GM19324 (cell line): ENCODE results near the gene MAB21L4.

Source experiments
- ATAC-seq: cut with Tn5 transposase; IDR thresholded peaks from one replicate; pipeline ENCODE4 v1.9.1; 2021; ENCODE audit warnings: mild to moderate bottlenecking, moderate library complexity; ENCODE audit not compliant: unreplicated experiment, low FRiP score

MAB21L4 gene

DNA sequence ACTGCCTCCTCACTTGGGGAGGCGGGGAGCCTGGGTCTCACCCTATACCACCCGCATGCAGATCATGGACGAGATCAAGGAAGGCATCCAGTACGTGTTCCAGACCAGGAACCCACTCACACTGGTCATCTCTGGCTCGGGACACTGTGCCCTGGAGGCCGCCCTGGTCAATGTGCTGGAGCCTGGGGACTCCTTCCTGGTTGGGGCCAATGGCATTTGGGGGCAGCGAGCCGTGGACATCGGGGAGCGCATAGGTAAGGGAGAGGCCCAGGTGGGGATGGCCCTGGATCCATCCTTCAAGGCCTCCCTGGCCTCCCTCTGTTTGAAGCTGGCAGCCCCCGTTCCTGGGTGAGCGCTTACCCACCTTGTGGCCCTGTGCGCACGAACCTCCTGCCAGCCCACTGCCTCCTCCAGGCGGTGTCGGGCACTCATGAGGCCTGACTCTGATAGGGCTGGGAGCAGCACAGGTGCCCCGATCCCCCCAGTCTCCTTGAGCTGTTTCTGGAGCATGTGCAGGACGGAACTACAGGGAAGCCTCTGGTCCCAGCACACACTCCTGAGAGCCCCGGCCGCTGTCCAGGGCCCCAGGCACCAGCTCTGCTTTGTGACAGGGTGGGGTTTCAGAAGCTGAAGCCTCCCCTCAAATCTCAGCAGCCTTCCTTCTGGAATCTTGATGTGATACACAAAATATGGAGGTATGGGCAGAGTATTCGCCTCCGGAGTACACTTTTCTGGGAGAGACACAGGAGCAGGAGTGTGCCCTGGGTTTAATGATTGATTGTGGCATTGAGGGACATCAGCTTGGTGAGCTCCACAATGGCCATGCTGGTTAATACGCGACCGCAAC lies 26.6 kb downstream of the MAB21L4 start:
- ATAC-seq, result no peak

DNA sequence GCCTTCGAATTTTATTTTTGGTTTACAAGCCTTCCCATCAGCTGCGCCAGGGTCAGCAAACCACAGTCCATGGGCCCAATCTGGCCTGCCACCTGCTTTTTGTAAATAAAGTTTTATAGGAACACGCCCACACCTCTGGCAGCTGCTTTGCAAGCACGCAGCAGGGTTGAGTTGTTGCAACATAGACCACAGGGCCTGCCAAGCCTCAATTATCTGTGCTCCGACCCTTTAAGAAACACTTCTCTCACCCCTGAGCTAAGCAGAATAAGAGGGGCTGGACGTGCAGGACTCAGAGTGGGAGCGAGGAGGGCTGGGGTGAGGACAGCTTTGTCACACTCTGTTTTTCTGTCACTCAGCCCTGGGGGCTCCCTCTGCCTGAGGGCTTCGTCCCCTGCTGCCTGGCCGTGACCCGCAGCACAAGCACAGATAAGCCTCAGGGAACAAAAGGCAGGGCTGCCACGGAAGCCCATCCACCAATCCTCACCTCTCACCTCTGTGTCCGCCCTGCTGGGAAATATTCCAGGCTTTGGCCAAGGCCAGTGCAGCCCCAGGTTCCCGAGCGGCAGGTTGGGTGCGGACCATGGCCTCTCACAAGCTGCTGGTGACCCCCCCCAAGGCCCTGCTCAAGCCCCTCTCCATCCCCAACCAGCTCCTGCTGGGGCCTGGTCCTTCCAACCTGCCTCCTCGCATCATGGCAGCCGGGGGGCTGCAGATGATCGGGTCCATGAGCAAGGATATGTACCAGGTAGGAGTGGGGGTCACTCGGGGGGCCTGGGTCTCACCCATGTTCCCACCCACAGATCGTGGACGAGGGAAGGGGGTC lies 27.5 kb downstream of the MAB21L4 start, which contains the start of gene AGXT:
Gene AGXT (plus strand): TSS at position 539 of the 823 bp plus-strand sequence. CDS start 42 bp downstream, at position 581.
- no peak for ATAC-seq

DNA sequence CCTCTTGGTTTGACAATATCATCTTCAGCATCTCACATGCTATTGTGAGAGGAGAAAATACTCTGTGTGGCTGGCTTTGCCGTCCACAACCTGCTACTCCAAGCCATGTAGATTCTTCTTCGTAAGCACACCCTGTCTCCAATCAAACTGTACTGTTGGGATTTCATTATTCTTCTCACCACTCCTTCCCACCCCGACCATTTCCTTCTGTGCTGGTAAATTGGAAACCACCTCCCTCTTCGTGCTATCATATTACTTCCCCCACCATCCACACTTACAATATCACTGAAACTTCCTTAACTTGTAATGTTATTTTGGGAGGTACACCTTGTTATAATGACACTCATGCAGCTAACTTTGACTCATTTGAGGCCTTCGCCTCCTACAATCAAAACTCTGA lies 30.6 kb downstream of the MAB21L4 start:
- no peak for ATAC-seq

DNA sequence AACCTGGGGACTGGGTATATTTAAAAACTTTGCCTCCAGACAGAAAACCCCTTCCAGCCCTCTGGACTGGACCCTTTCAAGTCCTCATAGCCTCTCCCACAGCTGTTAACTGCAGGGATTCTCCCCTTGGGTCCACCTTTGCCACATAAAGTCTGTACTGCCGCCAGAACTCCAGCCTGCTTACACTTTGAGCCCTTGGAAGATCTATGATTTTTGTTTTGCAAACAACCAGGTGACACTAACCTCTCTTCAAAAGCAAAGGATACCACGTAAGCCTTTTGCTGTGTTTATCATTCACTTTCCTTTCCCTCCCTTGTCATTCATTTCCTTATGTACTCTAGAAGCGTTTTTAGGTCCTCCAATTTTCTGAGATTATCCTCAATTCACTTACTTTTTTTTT lies 31.5 kb downstream of the MAB21L4 start:
- no peak for ATAC-seq

DNA sequence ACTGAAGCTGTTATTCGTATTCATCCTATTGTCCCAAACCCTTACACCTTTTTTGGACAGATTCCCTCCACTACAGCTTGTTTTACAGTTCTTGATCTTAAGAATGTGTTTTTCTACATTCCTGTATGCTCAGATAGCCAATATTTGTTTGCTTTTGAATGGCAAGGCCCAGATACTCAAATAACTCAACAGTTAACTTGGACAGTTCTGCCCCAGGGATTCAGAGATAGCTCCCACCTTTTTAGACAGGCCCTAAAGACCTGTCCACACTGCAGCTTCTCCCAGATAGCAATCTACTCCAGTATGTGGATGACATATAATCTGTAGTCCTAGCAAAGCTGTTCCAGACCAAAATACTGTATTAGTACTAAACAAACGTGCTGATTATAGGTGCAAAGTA lies 34.4 kb downstream of the MAB21L4 start:
- ATAC-seq, result no peak

DNA sequence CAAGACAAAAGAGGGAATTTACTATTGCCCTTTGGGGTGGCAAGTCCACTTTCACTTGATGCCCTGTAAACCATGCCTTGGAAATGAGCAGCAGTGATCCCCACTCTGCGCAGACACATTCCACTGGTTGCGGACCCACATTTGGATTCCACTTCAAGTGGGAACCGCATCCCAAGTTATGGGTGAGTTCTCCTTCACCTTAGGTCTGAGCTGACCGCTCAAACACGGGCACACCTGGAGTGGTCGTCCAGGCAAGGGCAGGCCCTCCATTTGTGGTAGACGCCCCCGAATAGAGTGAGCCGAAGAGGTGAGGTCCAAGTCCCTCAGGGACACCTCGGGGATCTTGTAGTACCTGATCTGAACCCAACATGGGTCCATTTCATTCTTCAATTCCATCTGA lies 37.1 kb downstream of the MAB21L4 start:
- ATAC-seq, result no peak

DNA sequence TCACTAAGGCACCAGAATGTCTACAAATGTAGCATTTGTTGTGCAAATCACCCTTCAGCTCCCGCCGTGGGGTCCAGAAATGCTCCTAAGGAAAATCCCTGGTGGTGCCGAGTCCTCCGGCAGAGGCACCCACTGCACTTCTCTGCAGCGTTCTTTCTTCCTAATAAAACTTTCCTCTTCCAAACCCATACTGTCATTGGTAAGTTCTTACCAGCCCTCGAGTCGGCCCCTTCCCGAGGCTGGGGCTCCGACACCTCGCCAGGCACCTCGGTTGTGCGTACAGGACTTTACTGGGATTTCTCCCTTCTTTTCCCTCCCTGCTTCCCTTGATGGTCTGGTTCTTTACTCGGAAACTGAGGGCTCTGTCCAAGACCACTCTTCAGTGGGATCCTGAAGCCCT lies 37.6 kb downstream of the MAB21L4 start:
- no peak for ATAC-seq

DNA sequence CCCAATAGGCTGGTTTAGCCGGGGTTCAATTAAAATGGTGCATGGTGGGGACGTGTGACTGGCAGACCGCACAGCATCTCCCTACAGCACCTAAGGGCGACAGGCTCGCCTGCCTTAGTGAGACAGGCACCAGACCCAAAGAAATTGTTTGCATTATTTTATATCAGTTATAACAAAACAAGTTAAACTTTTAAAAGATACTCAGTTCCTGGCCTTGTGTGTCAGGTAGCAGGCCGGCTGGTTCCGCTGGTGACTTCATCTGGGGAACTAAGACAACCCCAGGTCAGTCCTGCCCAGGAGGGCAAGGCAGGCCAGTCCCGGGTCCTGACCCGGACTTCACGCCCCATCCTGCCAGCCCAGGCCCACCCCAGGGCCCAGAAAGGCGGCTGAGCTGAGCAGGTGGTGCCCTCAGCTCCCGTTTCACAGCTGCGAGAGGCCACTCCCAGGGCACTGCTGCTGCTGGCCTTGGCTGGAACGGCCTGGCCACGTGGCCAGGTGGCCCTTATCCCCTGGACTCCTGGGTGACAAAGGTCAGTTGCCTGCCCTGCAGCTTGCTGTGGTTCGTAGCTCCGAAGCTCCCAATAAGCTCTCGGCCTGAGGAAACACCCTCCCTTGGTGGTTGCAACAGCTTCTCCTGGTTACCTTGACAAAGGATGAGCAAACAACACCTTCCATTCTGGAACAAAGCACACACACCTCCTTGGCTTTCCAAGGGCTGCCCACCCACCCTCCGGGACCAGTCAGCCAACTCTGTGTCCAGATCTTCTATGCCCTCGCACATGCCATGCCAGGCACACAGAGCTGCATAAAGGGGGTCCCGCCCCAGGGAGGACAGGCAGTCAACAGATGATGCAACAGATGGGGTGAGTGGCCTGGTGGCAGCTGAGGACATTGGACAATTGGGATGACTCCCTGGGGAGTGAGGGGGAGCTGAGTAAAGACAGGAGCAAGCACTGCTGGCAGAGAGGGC lies 38.6 kb downstream of the MAB21L4 start:
- no peak for ATAC-seq

DNA sequence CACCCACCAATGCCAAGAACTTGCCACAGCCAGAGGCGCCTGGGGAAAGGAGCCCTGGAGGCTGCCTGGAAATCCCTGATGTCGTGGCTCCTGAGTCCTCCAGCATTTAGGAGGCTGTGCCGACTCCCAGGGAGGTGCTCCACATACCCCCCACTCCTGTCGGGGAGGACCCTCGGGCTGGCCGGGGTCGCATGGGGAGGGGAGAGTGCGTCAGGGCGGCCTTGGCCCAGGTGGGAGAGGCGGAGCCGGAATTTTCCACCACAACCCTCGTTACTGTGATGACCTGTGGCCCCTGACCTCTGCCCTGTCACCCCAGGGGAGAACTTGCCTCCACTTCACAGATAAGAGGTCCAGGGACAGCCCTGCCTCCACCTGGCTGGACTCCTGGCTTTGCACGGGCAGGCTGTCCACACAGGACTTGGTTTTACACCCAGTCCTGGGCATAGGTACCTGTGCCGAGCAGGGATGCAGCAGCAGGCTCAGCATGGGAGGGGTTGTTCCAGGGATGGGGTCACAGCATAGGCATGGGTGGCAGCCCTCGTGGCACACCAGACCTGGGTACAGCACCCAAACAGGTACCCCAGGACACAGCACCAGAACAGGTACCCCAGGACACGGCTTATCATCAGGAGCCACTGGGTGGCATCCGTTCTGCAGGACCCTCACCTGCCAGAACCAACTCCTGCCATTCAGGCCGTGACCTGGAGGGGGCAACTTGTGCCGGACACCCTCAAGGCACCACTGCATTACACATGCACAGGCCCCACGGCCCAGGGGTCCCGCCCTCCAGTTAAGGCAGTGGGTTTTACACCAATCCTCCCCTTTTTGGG lies 39.6 kb downstream of the MAB21L4 start:
- no peak for ATAC-seq

DNA sequence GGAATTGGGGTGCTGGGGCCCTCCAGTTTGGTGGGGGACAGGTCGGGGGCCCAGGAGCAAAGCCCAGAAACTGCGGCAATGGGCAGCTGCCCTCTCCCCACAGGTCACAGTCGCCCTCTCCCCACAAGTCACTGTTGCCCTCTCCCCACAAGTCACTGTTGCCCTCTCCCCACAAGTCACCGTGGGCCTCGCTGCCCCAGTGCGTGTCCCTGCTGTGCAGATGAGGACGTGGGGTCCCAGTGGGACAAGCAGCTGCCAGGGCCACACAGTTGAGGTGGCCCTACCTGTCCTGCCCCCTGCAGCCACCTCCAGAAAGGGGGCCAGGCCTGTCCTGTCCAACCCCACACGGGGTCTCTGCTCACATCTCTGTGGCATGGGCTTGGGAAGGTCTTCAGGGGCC lies 40.3 kb downstream of the MAB21L4 start:
- no peak for ATAC-seq

DNA sequence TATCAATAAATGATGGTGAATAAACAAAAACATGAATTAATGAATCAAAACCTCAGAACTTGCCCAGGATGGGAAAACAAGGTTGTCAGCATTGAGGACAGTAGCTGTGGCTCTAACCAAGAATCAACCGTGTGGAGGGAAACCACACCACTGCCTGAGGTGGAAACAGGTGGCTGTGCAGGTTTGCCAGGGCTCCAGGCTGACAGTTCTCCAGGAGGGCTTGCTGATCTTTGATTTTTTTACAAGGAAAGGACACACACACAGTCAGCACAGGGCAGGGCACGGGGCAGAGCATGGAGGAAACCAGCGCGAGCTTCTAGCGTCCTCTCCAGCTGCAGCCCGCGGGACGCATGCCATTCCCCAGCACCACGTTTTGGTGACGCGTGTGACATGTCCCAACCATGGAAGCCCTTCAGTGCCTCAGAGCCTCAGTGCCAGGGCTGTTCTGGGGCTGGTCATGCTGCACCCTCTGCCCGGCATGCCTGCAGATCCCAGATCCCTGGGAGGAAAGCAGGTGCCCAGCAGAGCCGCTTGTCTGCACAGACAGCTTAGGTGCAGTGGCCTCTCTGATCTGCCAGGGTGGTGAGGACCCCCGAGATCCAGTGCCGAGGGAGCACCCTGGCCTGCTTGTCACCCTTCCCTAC lies 43.2 kb downstream of the MAB21L4 start:
- no peak for ATAC-seq

DNA sequence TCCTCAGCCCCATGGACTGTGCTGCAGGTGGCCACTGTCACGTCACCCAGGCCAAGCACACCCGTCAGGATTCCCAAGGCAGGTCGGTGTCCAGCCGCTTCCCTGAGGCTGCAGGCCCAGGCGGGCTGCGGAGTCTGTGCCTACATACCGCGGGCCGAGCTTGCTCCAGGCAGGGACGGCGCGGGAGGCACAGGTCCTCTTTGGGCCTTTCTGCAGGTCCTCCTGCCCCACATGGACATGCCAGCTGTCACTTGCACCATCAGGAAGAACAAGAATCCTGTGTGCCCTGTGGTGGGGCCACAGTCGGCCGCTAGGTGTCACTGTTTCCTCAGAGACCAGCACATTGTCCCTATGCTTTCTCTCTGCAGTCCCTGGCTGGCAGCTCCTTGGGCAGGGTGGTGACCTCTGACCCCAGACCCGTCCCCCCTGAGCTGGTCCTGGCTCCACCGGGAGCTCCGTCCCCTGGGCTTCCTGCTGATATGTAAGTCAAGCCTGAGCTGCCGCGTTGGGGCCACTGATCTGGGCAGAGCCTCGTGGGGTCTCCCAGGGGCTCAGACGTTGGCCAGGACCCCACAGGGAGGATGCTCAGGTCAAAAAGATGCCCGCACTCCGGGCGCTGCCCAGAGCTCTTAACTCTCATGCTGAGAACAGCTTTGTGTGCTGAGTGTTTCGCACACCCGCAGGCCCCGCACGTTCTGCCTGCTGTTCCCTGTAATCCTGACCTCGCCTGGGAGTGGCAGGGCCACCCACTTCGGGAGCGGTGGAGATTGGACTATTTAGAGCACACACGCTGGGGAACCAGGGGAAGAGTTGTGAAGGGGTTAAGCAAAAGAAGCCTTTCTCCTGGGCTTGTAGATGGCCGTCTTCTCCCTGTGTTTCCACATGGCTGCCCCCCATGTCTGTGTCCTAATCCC lies 44.6 kb downstream of the MAB21L4 start:
- ATAC-seq, result no peak

DNA sequence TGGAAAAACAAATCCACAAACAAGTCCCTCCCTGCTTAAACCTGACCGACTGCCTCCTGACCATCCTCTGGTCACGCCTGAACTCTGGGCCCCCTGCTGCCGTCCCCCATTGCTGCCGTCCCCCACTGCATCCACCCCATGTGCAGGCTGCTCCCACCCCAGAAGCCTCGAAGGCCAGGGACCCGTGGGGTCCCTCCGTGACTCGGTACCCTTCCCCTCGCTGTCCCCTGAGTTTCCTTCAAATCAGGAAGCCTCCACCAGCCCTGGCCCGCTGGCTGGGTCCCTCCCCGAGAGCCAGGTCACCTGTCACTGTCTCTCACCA lies 45.2 kb downstream of the MAB21L4 start:
- ATAC-seq, result no peak

DNA sequence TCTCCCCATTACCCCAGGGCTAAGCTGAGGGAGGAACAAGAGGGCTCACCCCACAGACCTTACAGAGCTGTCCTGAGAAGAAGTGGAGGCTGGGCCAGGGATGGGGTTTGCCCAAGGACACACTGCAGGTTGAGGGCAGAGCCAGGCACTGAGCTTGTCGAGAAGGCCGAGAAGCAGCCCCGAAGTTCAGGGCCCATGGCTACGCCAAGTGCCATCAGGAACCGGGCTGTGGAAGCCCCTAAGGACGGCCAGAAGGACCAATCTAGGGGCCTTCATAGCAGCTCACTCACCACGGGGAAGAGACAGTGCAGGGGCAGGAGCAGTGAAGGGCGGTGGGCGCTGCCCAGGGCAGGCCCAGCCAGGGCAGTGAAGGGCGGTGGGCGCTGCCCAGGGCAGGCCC lies 45.9 kb downstream of the MAB21L4 start:
- ATAC-seq, result no peak

DNA sequence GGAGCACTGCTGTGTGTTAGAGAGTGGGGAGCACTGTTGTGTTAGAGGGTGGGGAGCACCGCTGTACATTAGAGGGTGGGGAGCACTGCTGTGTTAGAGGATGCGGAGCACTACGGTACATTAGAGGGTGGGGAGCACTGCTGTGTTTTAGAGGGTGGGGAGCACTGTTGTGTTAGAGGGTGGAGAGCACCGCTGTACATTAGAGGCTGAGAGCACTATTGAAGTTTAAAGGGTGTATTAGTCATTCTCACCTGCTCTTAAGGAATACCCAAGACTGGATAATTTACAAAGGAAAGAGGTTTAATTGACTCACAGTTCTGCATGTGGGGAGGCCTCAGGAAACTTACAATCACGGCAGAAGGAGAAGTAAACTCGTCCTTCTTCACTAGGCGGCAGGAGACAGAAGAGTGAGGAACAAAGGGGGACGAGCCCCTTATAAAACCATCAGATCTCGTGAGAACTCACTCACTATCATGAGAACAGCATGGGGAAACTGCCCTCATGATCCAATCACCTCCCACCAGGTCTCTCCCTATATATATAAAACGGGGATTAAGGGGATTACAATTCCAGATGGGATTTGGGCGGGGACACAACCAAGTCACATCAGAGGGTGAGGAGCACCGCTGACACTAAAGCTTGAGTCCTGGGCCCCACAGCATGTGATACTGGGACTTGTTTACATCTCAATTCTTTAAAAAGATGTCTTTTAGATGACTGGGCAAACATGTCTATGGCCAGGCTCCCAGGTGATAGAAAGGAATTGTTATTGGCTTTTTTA lies 46.9 kb downstream of the MAB21L4 start:
- no peak for ATAC-seq

DNA sequence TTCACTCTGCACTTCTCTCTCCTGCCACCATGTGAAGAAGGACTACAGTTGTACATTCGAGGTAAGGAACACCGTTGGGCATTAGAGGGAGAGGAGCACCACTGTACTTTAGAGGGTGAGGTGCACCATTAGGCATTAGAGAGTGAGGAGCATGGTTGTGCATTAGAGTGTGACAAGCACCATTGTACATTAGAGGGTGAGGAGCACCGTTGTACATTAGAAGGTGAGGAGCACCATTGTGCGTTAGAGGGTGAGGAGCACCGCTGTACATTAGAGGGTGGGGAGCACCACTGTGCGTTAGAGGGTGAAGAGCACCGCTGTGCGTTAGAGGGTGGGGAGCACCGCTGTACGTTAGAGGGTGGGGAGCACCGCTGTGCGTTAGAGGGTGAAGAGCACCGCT lies 48.1 kb downstream of the MAB21L4 start:
- no peak for ATAC-seq

DNA sequence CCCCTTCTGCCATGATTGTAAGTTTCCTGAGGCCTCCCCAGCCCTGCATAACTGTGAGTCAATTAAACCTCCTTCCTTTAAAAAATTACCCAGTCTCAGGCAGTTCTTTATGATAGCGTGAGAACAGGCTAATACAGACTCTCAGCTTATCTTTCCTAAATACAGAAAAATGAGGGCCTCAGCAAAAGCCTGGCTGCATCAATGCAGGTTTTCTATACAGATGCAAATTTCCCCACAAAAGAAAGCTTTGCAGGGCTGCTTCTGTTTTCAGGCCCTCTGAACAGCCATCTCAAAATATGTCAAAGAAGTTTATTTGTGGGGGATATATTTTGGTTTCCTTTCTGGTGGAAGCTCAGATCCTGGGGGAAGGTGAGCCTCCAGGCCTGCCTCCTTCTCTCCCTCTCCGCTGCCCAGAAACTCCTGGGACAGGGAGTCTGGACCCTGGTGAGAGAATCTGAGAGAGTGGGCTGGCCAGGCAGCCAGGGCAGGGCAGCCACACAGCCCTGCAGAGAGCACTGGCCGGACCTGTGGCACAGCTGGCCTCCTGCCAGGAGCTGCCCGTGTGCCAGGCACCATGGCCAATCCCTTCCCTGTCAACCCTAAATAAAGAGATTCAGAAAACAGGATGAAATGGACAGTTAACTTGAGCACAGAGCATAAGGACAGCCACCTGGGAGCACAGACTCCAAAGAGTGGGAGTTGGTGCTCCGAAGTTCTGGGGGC lies 48.9 kb downstream of the MAB21L4 start:
- no peak for ATAC-seq
